ENCODE data around the gene BFSP2.
"Not testable (repeated sequence)": the region's sequence is repeated elsewhere in the genome, so short reads cannot be mapped to it uniquely, and the experiment has no call there.

The BFSP2 gene

DNA sequence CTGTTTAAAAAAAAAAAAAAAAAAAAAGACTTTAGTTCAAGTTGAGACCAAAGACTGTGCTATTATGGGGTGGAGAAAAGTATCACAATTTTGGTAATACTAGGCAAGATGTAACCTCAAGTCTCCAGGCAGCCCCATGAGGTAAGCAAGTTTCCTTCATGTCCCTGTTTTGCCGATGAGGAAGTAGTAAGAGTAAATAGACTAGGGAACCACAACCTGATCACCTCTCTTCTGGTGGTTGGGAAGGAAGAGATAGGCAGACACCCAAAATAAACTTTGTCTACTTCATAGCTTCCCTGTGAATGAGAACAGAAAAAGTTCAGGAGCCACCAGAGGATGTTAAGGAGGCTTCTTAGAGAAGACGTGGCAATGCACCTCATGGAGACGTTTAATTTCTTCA, 123.9 kb downstream of the BFSP2 start:
- not testable (repeated sequence) for DNase-seq
